ENCODE data around the gene DMBT1. TPM values are rescaled to one million over a fixed set of nuclear protein-coding genes. Genes with fewer than 3 reads are reported as not detected.

The DMBT1 gene
- total RNA-seq, 4 donors from 2014 or later = 0.63 TPM; not detected in 3

DNA sequence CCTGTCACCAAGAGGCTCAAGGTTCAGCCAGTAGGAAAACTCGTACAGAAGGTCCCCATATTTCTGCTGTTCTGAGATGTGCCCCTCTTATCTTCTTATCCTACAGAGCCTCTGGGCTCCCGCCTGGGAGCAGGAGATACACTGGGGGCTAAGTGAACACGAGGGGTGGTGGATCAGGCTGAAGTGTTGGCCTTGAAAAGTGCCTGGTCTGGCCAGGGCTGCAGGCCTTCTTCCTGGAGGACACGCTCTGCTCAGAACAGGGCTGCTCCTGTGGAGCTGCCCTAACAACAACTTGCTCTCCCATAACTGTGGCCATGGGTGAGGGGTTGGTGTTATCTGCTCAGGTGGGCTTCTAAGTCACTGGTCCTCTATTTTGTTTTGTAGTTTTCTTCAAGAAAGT, 105.4 kb downstream of the DMBT1 start:
- TF ChIP-seq POLR2AphosphoS5 (IDR thresholded peaks at IDR 0.05) (no peak), POLR2A (IDR thresholded peaks at IDR 0.05; ENCODE audit: low read depth) (no peak), EP300 (IDR thresholded peaks at IDR 0.05) (no peak)
- TF ChIP-seq, protein P1, sequence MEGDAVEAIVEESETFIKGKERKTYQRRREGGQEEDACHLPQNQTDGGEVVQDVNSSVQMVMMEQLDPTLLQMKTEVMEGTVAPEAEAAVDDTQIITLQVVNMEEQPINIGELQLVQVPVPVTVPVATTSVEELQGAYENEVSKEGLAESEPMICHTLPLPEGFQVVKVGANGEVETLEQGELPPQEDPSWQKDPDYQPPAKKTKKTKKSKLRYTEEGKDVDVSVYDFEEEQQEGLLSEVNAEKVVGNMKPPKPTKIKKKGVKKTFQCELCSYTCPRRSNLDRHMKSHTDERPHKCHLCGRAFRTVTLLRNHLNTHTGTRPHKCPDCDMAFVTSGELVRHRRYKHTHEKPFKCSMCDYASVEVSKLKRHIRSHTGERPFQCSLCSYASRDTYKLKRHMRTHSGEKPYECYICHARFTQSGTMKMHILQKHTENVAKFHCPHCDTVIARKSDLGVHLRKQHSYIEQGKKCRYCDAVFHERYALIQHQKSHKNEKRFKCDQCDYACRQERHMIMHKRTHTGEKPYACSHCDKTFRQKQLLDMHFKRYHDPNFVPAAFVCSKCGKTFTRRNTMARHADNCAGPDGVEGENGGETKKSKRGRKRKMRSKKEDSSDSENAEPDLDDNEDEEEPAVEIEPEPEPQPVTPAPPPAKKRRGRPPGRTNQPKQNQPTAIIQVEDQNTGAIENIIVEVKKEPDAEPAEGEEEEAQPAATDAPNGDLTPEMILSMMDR (IDR thresholded peaks at IDR 0.05) = no peak

DNA sequence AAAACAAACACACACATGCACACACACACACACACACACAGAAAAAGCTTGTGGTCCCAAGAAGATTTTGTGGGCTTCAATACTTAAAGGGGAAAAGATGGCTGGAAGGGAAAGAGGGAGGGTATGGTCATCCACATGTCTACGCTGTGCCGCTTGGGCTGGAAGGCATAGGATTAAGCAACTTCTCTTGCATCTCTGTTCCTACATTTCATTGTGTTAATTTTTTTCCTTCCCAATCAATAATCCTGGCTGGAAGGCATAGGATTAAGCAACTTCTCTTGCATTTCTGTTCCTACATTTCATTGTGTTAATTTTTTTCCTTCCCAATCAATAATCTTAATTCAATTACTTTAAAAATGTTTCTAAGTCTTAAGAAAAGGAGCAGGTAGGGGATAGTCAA, 108.5 kb downstream of the DMBT1 start:
- H3K9me3 ChIP-seq = no peaks in the 10 kb centered on the region
- H3K4me3 ChIP-seq = no peak overlapping the region
- H3K27me3 ChIP-seq = peaks cover 0 to 24% (median 0%) of the 10 kb centered on the region in 4 donors
- no peak for TF ChIP-seq EP300 (IDR thresholded peaks at IDR 0.05)
- TF ChIP-seq POLR2A (IDR thresholded peaks at IDR 0.05; ENCODE audit: low read depth) = no peak
- TF ChIP-seq POLR2AphosphoS5 (IDR thresholded peaks at IDR 0.05) = no peak
- TF ChIP-seq, protein P1 (IDR thresholded peaks at IDR 0.05) = no peak
- intact Hi-C loops (cut with DNase I) = no loop called here
- H3K27ac ChIP-seq (replicated peaks in 1 of 4) = no peak overlapping the region
- H3K36me3 ChIP-seq = no peaks in the 10 kb centered on the region
- no peak for DNase-seq (ENCODE audit: extremely low spot score)
- no peaks in the 10 kb centered on the region for H3K4me1 ChIP-seq
- 97% methylated on average over 2 of the region's 2 CpGs for WGBS

More for the DNA sequence above, 105.4 kb downstream of the DMBT1 start:
- H3K27me3 ChIP-seq = peaks cover 0 to 31% (median 0%) of the 10 kb centered on the region in 4 donors
- H3K4me3 ChIP-seq = no peak overlapping the region
- no peaks in the 10 kb centered on the region for H3K9me3 ChIP-seq
- no peaks in the 10 kb centered on the region for H3K4me1 ChIP-seq
- intact Hi-C loops (cut with DNase I) = no loop called here
- WGBS = 87% methylated on average over 4 of the region's 4 CpGs
- H3K36me3 ChIP-seq = no peaks in the 10 kb centered on the region
- DNase-seq (ENCODE audit: extremely low spot score) = no peak
- H3K27ac ChIP-seq (replicated peaks in 1 of 4) = no peak overlapping the region

DNA sequence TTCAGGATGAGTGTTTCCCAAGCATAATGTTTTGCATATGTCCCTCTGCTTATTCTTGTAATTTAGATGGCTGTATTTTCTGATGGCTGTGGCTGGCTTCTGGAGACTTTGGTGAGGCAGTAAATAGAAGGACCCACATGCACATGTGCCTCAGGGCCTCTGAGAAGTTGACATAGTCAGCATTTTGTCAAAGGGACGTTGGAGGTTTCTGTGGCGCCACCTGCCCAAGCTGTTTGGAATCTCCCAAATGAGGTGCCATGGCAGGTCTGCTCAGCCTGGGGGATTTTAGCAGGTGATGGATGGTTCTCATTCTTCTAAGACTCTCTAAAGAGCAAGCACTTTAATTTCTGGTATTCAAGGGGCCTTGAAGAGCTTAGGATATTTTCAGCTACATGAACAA, 109.3 kb downstream of the DMBT1 start:
- intact Hi-C loops (cut with DNase I) = no loop called here
- 70% methylated on average over 2 of the region's 2 CpGs for WGBS
- no peak for DNase-seq (ENCODE audit: extremely low spot score)
- H3K27me3 ChIP-seq = peaks cover 0 to 23% (median 0%) of the 10 kb centered on the region in 4 donors
- no peaks in the 10 kb centered on the region for H3K4me1 ChIP-seq
- no peaks in the 10 kb centered on the region for H3K9me3 ChIP-seq
- H3K36me3 ChIP-seq = no peaks in the 10 kb centered on the region
- H3K4me3 ChIP-seq = no peak overlapping the region
- no peak overlapping the region for H3K27ac ChIP-seq (replicated peaks in 1 of 4)
- TF ChIP-seq POLR2A (IDR thresholded peaks at IDR 0.05; ENCODE audit: low read depth) (no peak), EP300 (IDR thresholded peaks at IDR 0.05) (no peak), POLR2AphosphoS5 (IDR thresholded peaks at IDR 0.05) (no peak)
- TF ChIP-seq, protein P1 (IDR thresholded peaks at IDR 0.05) = no peak

DNA sequence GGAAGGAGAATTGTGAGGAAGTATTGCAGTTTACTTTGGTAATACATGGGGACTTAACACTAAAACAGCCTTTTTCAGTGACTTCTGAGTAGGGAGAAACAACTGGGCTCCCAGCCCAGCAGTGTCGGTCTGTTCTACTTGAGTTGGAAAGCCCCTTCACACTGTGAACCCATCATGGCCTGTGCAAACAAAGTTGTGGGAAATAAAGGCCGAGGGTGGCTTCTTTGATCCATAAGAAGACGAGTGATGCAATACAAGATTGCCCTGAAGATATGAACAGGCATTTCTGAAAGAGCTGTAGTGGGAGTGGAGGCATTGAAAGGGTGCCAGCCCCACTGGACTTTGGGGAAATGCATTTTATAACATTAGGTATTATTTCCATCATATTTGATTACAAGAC, 110.8 kb downstream of the DMBT1 start:
- no peak overlapping the region for H3K27ac ChIP-seq (replicated peaks in 1 of 4)
- H3K4me3 ChIP-seq = no peak overlapping the region
- peaks cover 0 to 15% (median 0%) of the 10 kb centered on the region in 4 donors for H3K27me3 ChIP-seq
- H3K4me1 ChIP-seq = no peaks in the 10 kb centered on the region
- no peaks in the 10 kb centered on the region for H3K9me3 ChIP-seq
- 66% methylated on average over 3 of the region's 3 CpGs for WGBS
- H3K36me3 ChIP-seq = no peaks in the 10 kb centered on the region
- no peak for DNase-seq (ENCODE audit: extremely low spot score)
- TF ChIP-seq POLR2AphosphoS5 (IDR thresholded peaks at IDR 0.05) (no peak), EP300 (IDR thresholded peaks at IDR 0.05) (no peak), POLR2A (IDR thresholded peaks at IDR 0.05; ENCODE audit: low read depth) (no peak)
- TF ChIP-seq, protein P1 (IDR thresholded peaks at IDR 0.05) = no peak
- intact Hi-C loops (cut with DNase I) = no loop called here

DNA sequence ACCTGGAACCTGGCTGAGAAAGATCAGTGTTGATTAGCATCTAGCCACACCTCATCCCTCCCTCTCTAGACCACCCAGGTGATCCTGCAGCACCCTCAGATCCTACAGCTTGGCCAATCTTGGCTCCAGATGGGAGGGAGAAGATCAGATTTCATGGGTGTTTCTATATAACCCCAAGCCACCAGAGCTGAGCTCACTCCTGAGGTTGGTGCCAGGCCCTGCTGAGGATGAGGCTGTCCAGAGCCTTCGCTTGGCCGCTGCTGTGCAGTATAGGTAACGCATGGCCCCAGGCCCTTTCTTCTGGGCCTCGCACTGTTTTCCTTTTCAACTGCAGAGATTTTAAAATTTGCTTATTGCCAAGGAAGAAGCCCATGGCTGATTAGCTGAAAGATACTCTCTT, 112.1 kb downstream of the DMBT1 start:
- Histone ChIP-seq H3K27ac (replicated peaks in 1 of 4) (no peak overlapping the region), H3K4me3 (no peak overlapping the region), H3K4me1 (no peaks in the 10 kb centered on the region), H3K36me3 (no peaks in the 10 kb centered on the region), H3K27me3 (peaks cover 0 to 15% (median 0%) of the 10 kb centered on the region in 4 donors), H3K9me3 (no peaks in the 10 kb centered on the region)
- DNase-seq (ENCODE audit: extremely low spot score) = no peak
- 69% methylated on average over 4 of the region's 4 CpGs for WGBS
- TF ChIP-seq EP300 (IDR thresholded peaks at IDR 0.05) (no peak), POLR2AphosphoS5 (IDR thresholded peaks at IDR 0.05) (no peak), POLR2A (IDR thresholded peaks at IDR 0.05; ENCODE audit: low read depth) (no peak)
- TF ChIP-seq, protein P1 (IDR thresholded peaks at IDR 0.05) = no peak
- intact Hi-C loops (cut with DNase I) = no loop called here
